Tibial artery (tissue), 4 donors: ENCODE results near the gene OTOG.

Source experiments
- DNase-seq, 2 donors: peaks; one replicate each; pipeline ENCODE4 v3.0.0-alpha.2; 2019
- H3K27ac ChIP-seq, 2 donors: fragments of 200-600 bp; sonication (generic) in 1 of 2; 1 replicate in 1 of 2; 2 replicates in 1 of 2; pipeline ENCODE4 v1.5.1; 2018 to 2019; ENCODE audit warnings: mild to moderate bottlenecking in 1 of 2
- H3K27me3 ChIP-seq, 2 donors: fragments of 200-600 bp; sonication (generic) in 1 of 2; one replicate each; pipeline versions ENCODE4 v1.5.1 to v1.6.0; 2016 to 2019
- H3K36me3 ChIP-seq, 3 donors: fragments of 200-600 bp; sonication (generic) in 2 of 3; one replicate each; pipeline ENCODE4 v1.5.1; 2016 to 2019; ENCODE audit warnings: mild to moderate bottlenecking in 2 of 3
- H3K4me1 ChIP-seq, 4 donors: fragments of 200-600 bp; sonication (generic) in 2 of 4; 1 replicate in 3 of 4; 2 replicates in 1 of 4; pipeline ENCODE4 v1.5.1; 2016 to 2019
- H3K4me3 ChIP-seq, 2 donors: fragments of 200-600 bp; sonication (generic) in 1 of 2; 1 replicate in 1 of 2; 2 replicates in 1 of 2; pipeline ENCODE4 v1.5.1; 2018 to 2019; ENCODE audit warnings: mild to moderate bottlenecking in 2 of 2
- H3K9me3 ChIP-seq, 3 donors: fragments of 200-600 bp; sonication (generic) in 1 of 3; one replicate each; pipeline ENCODE4 v1.5.1; 2016 to 2019
- intact Hi-C: fragments of 100-400 bp; cut with DNase I; formaldehyde crosslinking; loops from one replicate; pipeline ENCODE4 v1.15.0; 2023; ENCODE audit warnings: low total_unique reads
- TF ChIP-seq, protein P1 (sequence below), 2 experiments: fragments of 200-600 bp in 1 of 2; fragments of 450-650 bp in 1 of 2; IDR thresholded peaks; one replicate each; pipeline ENCODE4 v1.5.1; 2017 to 2019; ENCODE audit warnings: antibody characterized with exemption in 2 of 2, mild to moderate bottlenecking in 1 of 2, moderate library complexity in 1 of 2

Gene OTOG

GRCh38 chr11:17631702-17632365 lies 84.8 kb downstream of the OTOG start:
- Histone ChIP-seq H3K9me3 (no peaks in the 10 kb centered on the region), H3K36me3 (no peaks in the 10 kb centered on the region), H3K27ac (no peak overlapping the region), H3K27me3 (peaks cover 0 to 4% of the 10 kb centered on the region in 2 donors), H3K4me3 (no peak overlapping the region), H3K4me1 (no peaks in the 10 kb centered on the region)
- TF ChIP-seq, protein P1, sequence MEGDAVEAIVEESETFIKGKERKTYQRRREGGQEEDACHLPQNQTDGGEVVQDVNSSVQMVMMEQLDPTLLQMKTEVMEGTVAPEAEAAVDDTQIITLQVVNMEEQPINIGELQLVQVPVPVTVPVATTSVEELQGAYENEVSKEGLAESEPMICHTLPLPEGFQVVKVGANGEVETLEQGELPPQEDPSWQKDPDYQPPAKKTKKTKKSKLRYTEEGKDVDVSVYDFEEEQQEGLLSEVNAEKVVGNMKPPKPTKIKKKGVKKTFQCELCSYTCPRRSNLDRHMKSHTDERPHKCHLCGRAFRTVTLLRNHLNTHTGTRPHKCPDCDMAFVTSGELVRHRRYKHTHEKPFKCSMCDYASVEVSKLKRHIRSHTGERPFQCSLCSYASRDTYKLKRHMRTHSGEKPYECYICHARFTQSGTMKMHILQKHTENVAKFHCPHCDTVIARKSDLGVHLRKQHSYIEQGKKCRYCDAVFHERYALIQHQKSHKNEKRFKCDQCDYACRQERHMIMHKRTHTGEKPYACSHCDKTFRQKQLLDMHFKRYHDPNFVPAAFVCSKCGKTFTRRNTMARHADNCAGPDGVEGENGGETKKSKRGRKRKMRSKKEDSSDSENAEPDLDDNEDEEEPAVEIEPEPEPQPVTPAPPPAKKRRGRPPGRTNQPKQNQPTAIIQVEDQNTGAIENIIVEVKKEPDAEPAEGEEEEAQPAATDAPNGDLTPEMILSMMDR (IDR thresholded peaks at IDR 0.05) = no peak
- DNase-seq = no peak
- intact Hi-C loops = no loop called here

GRCh38 chr11:17633279-17633986 lies 86.4 kb downstream of the OTOG start:
- TF ChIP-seq, protein P1 (IDR thresholded peaks at IDR 0.05) = no peak

GRCh38 chr11:17633987-17634775 lies 87.1 kb downstream of the OTOG start:
- DNase-seq = no peak
- H3K27me3 ChIP-seq = peaks cover 0 to 4% of the 10 kb centered on the region in 2 donors
- H3K4me1 ChIP-seq = no peaks in the 10 kb centered on the region

More at GRCh38 chr11:17633279-17633986, 86.4 kb downstream of the OTOG start:
- Histone ChIP-seq H3K4me3 (no peak overlapping the region), H3K9me3 (no peaks in the 10 kb centered on the region), H3K27ac (no peak overlapping the region), H3K4me1 (no peaks in the 10 kb centered on the region), H3K27me3 (peaks cover 0 to 4% of the 10 kb centered on the region in 2 donors), H3K36me3 (no peaks in the 10 kb centered on the region)
- intact Hi-C loops = no loop called here
- DNase-seq = no peak

DNA sequence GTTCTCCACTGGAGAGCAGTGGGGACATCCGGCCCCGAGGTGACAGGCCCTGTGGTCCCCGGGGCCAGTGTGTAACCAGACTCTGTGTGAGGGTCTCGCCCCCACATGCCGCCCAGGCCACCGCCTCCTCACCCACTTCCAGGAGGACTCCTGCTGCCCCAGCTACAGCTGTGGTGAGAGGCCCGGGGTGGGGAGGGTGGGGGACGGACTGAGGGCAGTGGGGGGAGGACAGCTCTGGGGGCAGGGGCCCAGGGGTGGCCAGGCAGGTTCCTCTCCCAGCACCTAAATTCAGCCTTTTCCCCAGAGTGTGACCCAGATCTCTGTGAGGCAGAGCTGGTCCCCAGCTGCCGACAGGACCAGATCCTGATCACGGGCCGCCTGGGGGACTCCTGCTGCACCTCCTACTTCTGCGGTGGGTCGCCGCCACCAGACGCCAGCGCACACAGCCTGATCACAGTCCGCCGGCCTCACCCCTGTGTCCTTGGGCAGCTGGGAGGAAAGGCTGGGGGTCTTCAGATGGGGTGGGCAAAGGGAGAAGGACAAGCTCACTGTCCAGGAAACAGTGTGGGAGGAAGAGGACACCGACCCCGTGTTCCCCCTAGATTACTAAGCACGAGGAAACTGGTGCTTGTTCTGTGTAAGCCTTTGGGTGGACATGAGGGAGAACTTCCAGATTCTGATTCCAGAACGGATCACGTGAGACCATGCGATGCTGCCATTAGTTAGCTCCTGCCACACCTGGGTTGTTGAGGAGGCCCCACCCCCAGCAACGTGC lies 87.9 kb downstream of the OTOG start:
- TF ChIP-seq, protein P1 (IDR thresholded peaks at IDR 0.05) = no peak
- H3K4me3 ChIP-seq = no peak overlapping the region
- H3K4me1 ChIP-seq = no peaks in the 10 kb centered on the region
- intact Hi-C loops = no loop called here
- H3K9me3 ChIP-seq = no peaks in the 10 kb centered on the region
- no peak for DNase-seq
- no peak overlapping the region for H3K27ac ChIP-seq
- H3K27me3 ChIP-seq = peaks cover 0 to 4% of the 10 kb centered on the region in 2 donors
- H3K36me3 ChIP-seq = no peaks in the 10 kb centered on the region

More at GRCh38 chr11:17633987-17634775, 87.1 kb downstream of the OTOG start:
- TF ChIP-seq, protein P1 (IDR thresholded peaks at IDR 0.05) = no peak
- no peaks in the 10 kb centered on the region for H3K36me3 ChIP-seq
- H3K27ac ChIP-seq = no peak overlapping the region
- intact Hi-C loops = no loop called here
- H3K9me3 ChIP-seq = no peaks in the 10 kb centered on the region
- no peak overlapping the region for H3K4me3 ChIP-seq

DNA sequence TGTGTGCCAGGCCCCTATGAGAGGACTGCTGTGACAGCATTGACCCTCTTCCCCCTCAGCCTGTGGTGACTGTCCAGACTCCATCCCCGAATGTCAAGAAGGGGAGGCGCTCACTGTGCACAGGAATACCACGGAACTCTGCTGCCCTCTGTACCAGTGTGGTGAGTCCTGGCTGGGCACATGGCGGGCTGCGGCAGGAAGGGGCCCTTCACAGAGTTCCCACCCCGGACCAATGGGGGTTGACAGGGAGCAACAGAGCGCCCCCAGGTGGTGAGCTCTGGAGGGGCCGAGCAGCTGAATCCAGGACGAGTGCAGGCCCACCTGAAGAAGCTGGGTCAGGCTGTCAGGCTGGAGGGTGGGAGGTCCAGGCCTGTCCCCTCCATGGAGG lies 88.5 kb downstream of the OTOG start:
- H3K27me3 ChIP-seq = peaks cover 0 to 6% of the 10 kb centered on the region in 2 donors
- H3K9me3 ChIP-seq = no peaks in the 10 kb centered on the region
- H3K27ac ChIP-seq = no peak overlapping the region
- H3K4me1 ChIP-seq = no peaks in the 10 kb centered on the region
- H3K4me3 ChIP-seq = no peak overlapping the region
- no peaks in the 10 kb centered on the region for H3K36me3 ChIP-seq
- TF ChIP-seq, protein P1 (IDR thresholded peaks at IDR 0.05) = no peak
- DNase-seq = no peak
- intact Hi-C loops = no loop called here
